GM04504 (cell line): ENCODE measurements around the gene MYOCOS.
A peak's percentile ranks its signal among the peaks of the same experiment; 100 is the strongest.
"Not testable (repeated sequence)": the region's sequence is repeated elsewhere in the genome, so short reads cannot be mapped to it uniquely, and the experiment has no call there.

Experiments used
- DNase-seq: peaks from one replicate; pipeline ENCODE4 v3.0.0-alpha.2; 2012; ENCODE audit warnings: low read depth

The MYOCOS gene

DNA sequence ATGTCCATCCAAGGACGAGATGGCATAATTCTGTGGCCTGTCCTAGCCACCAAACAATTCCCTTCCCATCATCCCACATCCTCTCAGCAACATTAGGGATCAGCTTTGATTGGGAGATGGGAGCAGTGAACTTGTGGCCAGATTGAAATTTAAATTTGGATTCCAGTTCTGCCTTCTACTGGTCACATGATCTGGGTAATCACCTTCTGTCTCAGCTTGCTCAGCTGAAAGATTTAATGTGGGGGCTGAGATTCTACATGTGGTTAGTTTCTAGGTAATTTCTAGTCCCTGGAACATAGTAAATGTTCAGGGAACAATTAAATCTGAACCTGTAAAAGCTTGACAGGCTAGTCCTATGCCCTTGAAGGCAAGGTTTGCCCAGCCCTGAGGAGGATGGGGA, 3.2 kb downstream of the MYOCOS start:
- DNase-seq = no peak

DNA sequence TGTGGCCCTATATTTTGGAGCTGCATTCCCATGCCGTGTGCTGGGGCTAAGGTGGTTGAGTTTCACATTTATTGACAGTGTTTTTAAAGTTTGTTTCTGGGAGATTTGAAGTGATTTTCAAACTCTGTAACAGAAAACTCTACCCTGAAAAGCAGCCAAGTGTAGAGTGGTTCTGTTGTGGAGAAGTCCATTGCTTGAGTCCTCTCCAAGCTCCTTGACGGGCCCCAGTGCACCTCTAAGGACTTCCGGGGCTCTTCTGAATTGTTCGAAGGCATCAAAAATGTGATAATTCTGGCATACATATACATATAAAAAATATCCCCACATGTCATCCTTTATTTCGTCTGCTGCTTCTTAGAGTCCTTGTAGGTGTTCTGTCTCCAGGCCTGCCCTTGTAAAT, 5.0 kb downstream of the MYOCOS start:
- DNase-seq = no peak

DNA sequence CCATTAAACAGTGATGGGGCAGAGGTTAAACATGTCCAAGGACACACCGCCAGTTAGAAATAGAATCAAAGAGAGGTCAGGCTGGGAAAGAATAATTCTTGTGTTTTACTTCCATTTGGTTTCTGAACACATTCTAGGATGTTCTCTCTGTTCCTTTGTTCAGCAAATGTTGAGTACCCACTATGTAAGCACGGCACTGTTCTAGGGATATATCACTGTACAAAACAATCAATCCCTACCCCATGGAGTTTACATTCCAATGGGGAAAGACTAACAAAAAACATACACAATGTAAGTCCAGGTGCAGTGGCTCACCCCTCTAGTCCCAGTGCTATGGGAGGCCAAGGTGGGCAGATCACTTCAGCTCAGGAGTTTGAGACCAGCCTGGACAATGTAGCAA, 6.2 kb downstream of the MYOCOS start:
- no peak for DNase-seq

DNA sequence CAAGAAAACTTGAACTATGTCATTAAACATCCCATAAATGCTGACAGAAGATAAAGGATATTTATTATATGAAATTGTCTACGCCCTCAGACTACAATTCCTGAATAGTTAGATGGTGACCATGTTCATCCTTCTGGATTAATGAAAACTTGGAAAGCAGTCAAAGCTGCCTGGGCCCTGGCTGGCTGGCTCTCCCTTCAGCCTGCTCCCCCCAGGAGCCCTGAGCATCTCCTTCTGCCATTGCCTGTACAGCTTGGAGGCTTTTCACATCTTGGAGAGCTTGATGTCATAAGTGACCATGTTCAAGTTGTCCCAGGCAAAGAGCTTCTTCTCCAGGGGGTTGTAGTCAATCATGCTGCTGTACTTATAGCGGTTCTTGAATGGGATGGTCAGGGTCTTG, 13.6 kb downstream of the MYOCOS start:
- no peak for DNase-seq

DNA sequence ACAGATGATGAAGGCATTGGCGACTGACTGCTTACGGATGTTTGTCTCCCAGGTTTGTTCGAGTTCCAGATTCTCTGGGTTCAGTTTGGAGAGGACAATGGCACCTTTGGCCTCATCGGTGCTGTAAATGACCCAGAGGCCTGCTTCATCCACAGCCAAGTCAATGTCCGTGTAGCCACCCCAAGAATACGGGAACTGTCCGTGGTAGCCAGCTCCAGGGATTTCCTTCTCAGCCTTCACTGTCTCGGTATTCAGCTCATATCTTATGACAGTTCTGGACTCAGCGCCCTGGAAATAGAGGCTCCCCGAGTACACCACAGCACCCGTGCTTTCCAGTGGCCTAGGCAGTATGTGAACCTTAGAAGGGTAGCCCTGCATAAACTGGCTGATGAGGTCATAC, 14.1 kb downstream of the MYOCOS start:
- DNase-seq = no peak

DNA sequence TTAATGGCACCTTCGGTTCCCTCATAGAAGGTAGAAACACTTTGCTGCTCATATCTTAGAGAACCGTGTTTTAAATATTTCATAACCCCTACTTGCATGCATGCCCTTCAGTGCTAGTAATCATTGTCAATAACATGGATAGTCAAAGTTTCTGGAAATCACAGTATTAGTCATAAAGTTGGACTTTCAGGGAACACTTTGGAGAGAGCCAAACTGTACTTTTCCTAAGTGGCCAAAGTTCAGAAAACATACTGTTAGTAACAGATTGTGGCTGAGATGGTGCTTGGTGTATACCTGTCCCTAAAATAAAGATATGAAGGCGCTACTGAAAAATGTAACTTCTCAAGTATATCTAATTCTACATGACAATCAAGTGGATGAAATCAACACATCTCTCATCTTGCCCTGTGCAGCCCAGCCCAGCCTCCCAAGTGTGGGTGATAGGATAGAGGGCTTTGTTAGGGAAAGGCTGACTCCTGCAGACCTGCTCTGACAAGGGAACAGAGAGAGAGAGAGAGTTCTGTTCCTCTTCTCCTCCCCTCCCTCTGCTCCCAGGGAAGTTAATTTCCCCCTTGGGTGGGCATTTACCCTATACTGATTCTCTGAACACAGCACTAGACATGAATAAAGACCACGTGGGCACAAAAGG, 16.0 kb downstream of the MYOCOS start:
- DNase-seq = no peak

DNA sequence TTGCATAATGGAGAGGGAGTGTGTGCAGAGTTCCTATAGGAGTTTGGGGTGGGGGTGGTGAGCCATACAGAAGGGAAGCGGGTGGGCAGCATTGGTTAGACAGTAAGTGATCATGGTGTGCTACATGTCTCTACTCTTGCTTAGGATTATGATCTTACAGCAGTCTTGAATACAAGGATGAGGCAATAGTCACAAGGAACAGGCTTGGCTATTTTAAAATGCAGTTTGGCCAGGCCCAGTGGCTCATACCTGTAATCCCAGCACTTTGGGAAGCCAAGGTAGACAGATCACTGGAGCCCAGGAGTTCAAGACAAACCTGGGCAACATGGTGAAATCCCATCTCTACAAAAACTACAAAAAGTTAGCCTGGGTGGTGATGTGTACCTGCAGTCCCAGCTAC, 18.2 kb downstream of the MYOCOS start:
- DNase-seq = no peak

DNA sequence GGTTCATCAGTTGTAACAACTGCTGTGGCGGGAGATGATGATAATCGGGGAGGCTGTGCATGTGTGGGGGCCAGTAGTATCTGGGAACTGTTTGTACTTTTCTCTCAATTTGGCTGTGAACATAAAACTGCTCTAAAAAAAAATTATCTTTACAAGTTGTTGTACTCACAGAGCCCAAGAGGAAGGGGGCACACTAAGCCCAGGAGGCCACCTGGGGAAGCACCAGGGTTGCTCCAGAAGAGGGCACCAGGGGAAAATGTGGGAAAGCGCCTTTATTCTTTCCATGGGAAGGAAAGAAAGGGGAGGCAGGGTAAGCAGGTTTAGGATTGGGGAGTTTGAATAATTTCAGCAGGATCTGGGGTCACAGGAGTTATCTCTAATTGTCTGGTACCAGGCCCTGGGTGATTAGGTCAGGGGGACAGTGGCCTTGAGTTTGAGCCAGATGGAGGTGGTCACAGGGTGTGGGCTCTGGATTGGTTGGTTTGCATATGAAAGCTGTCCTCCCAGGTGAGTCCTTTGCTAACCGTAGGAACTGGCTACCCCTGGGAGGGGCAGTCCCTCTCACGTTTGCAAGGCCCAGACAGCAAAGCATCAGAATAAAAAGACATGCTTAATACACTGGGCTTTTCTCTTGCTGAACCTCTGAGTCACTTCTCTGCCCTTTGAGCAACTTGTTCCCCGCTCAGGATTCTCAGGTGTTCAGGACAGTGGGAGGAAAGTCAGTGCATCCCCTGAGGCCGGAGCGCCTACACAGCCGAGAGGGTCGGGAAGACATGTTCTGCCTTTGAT, 19.2 kb downstream of the MYOCOS start:
- no peak for DNase-seq

DNA sequence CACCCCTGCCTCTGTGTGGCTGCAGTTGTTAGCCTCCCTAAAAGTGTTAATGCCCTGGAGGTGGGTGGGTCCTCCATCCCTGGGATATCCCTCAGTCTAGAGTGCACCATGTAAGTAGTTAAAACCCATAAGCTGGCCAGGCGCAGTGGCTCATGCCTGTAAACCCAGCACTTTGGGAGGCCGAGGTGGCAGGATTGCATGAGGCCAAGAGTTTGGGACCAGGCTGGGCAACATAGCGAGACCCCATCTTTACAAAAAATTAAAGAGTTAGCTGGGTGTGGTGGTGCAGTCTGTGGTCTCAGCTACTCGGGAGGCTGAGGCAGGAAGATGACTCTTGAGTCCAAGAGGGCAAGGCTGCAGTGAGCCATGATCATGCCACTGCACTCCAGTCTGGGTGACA, 20.2 kb downstream of the MYOCOS start:
- no peak for DNase-seq

DNA sequence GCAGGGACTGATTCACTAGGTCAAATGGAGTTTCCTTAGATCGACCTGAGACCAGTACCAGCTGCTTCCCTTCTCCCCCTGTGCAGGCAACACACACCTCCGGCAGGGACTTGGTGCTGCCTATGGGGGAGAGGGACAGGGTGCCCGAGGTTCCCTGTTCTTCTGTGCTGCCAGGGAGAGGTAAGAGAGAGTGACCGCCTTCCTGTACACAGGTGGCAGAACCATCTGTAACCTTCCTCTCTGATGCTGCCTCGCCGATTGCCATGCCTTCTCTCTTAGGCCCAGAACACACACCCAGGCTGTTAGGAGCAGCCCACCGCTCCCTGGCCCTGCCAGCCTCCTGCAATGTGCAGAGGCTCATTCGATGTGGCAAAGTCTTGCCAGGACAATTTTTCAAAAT, 21.1 kb downstream of the MYOCOS start:
- no peak for DNase-seq

DNA sequence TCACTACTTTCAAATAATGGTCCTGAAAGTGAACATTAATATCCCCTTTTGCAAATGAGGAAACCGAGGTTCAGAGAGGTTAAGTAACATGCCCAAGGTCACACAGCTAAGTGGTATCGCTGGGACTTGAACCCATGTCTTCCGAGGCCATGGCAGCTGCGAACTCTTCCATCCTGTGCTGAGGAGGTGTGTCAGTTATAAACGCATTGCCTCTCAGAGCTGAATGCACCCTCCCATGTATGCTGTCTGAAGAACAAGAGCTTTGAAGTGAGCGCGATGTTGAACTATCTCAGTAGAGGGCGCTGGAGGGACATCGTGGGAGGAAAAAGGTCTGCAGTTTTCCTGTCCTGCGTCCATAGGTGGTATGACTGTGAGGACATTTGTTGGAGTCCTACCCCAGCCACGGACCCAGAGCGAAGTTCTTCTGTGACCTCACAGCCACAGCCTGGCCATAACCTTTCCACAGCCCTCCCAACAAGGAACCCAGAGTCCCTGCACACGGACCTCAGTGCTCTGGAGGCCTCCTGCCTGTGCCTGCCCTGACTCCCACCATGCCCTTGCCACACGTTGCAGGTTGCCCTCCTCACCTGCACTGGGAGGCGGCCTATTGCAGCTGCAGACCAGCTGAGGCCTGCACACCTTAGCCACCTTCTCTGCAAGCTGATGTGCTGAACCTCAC, 22.9 kb downstream of the MYOCOS start:
- DNase-seq = peak; percentile 75

DNA sequence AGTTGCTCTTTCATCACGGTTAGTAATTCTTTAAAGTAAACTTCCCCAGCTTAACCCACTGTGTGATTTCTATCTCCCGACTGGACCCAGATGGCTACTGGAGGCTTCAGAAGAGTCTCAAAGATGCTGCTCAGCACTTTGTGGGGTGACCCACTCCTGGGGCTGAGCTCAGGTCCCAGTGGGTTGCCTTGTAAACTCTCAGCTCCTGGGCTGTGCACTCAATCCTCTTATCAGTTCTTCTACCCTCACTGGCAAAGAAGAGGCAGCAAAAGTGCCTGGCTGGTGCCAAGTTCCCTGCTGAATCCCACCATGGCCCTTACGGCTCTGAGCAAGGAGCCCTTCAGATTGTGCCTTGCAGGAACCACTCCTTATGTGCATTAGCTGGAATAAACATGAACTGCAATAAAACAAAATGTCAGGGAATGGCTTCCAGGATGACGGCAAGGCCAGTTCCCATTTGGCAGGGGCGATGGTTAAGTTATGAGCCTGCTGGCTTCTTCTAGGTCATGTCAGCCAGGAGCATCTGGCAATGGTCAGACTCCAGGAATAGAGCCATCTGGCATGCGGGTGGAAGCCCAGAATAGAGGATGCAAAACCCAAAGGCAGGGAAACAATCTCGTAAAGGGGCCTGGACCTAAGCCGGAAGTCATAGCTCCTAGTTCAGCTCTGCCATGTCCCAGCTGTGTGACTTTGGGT, 23.7 kb downstream of the MYOCOS start:
- peak; percentile 97 for DNase-seq

DNA sequence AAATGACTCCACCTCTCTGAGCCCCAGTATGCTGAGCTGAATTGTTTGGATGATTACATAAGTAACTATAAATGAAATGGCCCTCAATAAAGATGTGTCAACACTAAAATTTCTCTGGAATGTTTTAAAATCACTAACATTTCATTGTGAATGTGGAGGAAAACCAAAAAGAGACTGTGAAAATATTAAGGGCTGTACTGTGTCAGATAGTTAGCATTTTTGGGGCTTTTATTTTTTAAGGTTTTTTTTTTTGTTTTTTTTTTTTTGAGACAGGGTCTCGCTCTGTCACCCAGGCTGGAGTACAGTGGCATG, 24.2 kb downstream of the MYOCOS start:
- DNase-seq = no peak

DNA sequence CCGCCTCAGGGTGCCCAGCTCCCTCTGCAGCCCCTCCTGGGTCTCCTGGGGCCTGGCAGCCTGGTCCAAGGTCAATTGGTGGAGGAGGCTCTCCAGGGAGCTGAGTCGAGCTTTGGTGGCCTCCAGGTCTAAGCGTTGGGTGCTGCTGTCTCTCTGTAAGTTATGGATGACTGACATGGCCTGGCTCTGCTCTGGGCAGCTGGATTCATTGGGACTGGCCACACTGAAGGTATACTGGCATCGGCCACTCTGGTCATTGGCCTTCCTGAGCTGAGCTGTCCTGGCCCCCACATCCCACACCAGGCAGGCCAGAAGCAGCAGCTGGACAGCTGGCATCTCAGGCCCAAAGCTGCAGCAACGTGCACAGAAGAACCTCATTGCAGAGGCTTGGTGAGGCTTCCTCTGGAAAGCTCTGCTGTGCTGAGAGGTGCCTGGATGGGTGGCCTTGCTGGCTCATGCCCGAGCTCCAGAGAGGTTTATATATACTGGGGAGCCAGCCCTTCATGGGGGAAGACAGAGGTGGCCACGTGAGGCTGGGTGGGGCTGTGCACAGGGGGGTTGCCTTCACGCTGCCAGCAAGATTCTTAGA, 30.3 kb downstream of the MYOCOS start, which contains the start of gene MYOC:
Gene MYOC (minus strand): TSS at position 455 of the 589 bp plus-strand sequence. CDS start 77 bp downstream, at position 378.
- no peak for DNase-seq

DNA sequence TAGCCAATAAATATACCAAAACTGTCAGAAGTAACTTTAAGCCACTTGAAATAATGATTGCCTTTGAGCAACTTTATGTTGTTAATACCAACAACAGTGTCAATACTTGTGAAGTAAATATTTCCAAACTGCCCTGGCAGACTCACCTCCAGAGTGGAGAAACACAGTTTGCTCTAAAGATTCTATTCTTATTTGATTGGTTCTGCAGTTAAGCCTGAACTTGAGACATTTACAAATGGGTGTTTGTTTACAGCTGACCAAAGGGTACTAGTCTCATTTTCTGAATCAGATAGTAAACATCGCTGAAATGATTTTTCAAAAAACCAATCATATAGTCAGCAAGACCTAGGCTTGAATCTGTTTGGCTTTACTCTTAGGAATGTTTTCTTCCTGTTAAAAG, 31.8 kb downstream of the MYOCOS start:
- DNase-seq = no peak

DNA sequence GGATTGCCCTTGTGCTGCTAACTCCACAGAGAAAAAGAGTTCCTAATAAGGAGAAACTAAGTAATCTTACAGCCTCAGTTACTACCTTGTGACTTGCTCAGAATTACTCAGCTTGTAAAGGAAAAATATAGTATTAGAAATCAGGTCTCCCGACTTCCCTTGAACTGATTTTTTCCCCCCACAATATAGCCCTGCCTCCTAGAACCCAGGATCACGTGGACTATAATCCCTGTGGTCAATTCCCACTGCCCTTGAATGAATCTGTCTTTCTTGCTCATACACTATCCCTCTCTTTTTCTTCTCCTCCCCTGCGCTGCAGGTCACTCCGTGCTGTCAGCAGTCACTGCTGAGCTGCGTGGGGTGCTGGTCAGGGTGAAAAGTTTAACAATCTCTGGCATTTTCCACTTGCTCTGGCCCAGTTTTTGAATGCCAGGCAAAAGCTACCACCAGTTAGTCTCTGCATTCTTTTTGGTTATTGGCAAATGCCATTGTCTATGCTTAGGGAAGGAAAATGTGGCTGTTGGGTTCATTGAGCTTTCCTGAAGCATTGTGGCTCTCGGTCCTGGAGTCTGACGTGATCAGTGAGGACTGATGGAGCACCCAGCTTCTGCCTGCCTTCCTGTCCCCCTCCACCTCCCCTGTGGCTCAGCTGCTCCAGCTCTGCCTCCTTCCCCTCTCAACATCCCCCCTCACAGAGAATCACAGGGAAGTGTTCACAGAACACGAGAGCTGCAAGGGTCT, 32.3 kb downstream of the MYOCOS start:
- no peak for DNase-seq

DNA sequence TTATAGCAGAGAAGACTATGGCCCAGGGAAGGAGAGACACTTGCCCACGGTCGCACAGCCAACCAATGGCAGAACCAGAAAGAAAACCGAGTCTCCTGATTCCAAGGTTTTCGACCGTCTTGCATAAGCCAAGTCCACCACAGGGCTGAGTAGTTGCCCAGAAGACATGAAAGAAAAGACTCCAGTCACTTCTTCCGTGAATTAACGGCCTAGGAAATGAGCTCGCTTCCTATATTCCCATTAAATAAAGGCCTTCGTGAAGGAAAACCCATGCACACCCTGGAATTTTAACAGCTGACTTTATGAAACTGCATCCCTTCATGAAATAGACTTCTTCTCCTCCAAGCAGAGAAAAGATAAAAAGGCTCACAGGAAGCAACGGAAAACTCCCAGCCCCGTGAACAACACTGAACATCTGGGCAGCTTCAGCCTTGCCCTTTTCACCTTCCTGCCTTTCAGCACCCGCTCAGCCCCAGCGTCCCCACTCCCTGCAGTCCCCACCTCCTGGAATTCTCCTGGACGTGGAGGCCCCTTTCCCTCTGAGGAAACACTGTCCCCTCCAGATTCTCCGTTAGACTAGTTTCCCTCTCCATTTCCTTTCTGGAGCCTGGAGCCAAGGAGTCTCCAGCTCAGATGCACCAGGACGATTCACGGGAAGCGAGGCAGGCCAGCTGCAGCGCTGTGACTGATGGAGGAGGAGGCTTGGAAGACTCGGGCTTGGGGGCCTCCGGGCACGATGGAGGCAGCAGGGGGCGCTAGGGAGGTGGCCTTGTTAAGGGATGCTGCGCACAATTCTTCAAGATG, 33.1 kb downstream of the MYOCOS start:
- DNase-seq = no peak

DNA sequence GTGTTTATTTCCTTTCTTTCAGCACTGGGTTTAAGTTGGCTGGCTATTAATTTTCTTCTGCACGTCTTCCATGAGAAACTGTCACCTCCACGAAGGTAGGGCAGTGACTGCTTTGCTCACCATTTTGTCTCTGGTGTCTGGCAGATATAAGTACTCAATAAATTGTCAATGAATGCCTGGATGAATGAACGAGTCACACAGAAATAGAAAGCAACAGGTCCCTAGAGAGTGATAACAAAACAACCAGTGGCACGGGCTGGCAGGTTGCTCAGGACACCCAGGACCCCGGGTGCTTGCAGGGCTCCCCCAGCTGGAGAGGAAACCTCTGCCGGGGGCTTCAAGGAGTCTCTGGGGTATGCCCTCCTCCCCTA, 33.7 kb downstream of the MYOCOS start:
- DNase-seq = no peak

DNA sequence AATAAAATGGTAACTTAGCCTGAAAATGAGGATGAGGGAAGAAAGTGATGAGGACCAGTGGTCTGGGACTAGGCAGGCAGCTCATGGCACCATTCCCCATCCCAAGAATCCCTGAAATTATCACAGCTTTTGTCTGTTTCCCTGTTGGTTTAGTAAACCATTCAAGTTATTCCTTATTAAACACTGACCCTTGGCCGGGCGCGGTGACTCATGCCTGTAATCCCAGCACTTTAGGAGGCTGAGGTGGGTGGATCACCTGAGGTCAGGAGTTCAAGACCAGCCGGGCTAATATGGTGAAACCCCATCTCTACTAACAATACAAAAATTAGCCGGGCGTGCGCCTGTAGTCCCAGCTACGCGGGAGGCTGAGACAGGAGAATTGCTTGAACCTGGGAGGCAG, 34.2 kb downstream of the MYOCOS start:
- DNase-seq = not testable (repeated sequence)

DNA sequence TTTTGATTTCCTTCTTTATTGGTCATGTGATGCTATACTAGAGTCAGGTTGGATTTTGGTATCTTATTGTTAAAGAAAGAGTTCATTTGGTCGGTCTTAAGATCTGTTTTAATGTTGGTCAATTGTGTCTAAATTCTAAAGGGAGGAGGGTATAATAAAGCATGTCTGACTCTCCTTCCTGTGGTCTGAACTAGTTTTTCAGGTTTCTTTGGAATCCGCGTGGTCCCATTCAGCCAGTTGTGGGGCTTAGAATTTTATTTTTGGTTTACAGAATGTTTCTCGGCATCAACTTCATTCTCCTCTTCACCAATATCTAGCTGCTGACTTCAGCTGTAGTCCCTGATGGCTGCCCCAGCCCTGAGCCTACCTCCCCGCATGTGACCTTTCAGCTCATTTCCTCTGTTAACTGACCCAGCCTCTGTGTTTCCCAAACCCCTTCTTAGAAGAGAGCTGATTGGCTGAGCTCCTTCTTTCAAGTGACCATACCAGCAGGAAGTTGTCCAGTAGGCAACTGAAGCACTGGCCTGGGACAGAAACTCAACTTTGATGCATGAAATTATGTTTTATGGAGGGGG, 39.1 kb downstream of the MYOCOS start:
- DNase-seq = no peak
